Small intestine (tissue), 7 donors: ENCODE data around the gene MIPOL1. TPM values are rescaled to one million over a fixed set of nuclear protein-coding genes. Genes with fewer than 3 reads are reported as not detected.
"Not testable (repeated sequence)": the region's sequence is repeated elsewhere in the genome, so short reads cannot be mapped to it uniquely, and the experiment has no call there.

ENCODE experiments used
- DNase-seq, 2 donors: peaks; one replicate each; pipeline versions ENCODE4 v3.0.0 to v3.0.0-alpha.2; 2013
- FAIRE-seq: peaks from 2 replicates; lab custom pipeline; 2012; peaks lifted over from hg19 to GRCh38; lab: Jason Lieb, UNC
- H3K27ac ChIP-seq, 3 donors: one replicate each; pipeline ENCODE4 v1.5.1; 2013; ENCODE audit warnings: low read length in 2 of 3, mild to moderate bottlenecking in 2 of 3, control low read depth in 1 of 3, inconsistent platforms in 1 of 3, low read depth in 1 of 3, moderate library complexity in 1 of 3
- H3K27me3 ChIP-seq, 3 donors: one replicate each; pipeline ENCODE4 v1.6.1; 2013; ENCODE audit warnings: low read length in 3 of 3, inconsistent platforms in 1 of 3; ENCODE audit not compliant: control insufficient read depth in 3 of 3, insufficient read depth in 3 of 3
- H3K36me3 ChIP-seq, 3 donors: one replicate each; pipeline ENCODE4 v1.6.1; 2013; ENCODE audit warnings: low read length in 3 of 3, inconsistent platforms in 1 of 3, low read depth in 1 of 3, mild to moderate bottlenecking in 1 of 3, moderate library complexity in 1 of 3; ENCODE audit not compliant: control insufficient read depth in 3 of 3, insufficient read depth in 2 of 3
- H3K4me1 ChIP-seq, 3 donors: one replicate each; pipeline ENCODE4 v1.6.1; 2013; ENCODE audit warnings: low read length in 2 of 3, inconsistent platforms in 1 of 3, low read depth in 1 of 3, mild to moderate bottlenecking in 1 of 3, moderate library complexity in 1 of 3; ENCODE audit not compliant: control insufficient read depth in 3 of 3, insufficient read depth in 2 of 3
- H3K4me3 ChIP-seq, 3 donors: one replicate each; pipeline ENCODE4 v1.5.1; 2013; ENCODE audit warnings: low read length in 3 of 3, control low read depth in 1 of 3, inconsistent platforms in 1 of 3, low read depth in 1 of 3, mild to moderate bottlenecking in 1 of 3, moderate library complexity in 1 of 3
- H3K9me3 ChIP-seq, 2 donors: one replicate each; pipeline ENCODE4 v1.6.1; 2013; ENCODE audit warnings: low read depth in 1 of 2, low read length in 1 of 2; ENCODE audit not compliant: control insufficient read depth in 2 of 2, insufficient read depth in 1 of 2
- WGBS, 3 donors: extraction: QIAGEN DNeasy Blood & Tissue Kit; methylation state at CpG; one replicate each; pipeline ENCODE4 v1.1.7; 2013; 5-methylcytosine and 5-hydroxymethylcytosine counted together
- polyA plus RNA-seq, 4 donors: library from polyadenylated mRNA; stranded (reverse) in 3 of 4; unstranded in 1 of 4; fragments of 200-250 nt in 3 of 4; fragments of 120-200 nt in 1 of 4; gene quantifications; one replicate each; pipeline versions ENCODE4 v1.2.1 to v1.2.3, GENCODE V29; 2013
- donor health status: healthy with polysubstance abuse.
- donor health status: control.
- donor health status: control.
- donor health status: Bipolar disorder and iron deficiency.
- donor health status: healthy.

MIPOL1 gene
- polyA plus RNA-seq, 4 donors, result 0.45 to 9.2 (median 2.3) TPM

GRCh38 chr14:37225668-37226067 lies 27.9 kb downstream of the MIPOL1 start:
- not testable (repeated sequence) for H3K27me3 ChIP-seq, H3K4me3 ChIP-seq, H3K27ac ChIP-seq, H3K4me1 ChIP-seq, DNase-seq, FAIRE-seq, H3K36me3 ChIP-seq
- WGBS, 3 donors, result 92 to 97% (median 96%) methylated on average over 4 of the region's 4 CpGs
- peaks cover 0 to 33% of the 10 kb centered on the region in 2 donors for H3K9me3 ChIP-seq

DNA sequence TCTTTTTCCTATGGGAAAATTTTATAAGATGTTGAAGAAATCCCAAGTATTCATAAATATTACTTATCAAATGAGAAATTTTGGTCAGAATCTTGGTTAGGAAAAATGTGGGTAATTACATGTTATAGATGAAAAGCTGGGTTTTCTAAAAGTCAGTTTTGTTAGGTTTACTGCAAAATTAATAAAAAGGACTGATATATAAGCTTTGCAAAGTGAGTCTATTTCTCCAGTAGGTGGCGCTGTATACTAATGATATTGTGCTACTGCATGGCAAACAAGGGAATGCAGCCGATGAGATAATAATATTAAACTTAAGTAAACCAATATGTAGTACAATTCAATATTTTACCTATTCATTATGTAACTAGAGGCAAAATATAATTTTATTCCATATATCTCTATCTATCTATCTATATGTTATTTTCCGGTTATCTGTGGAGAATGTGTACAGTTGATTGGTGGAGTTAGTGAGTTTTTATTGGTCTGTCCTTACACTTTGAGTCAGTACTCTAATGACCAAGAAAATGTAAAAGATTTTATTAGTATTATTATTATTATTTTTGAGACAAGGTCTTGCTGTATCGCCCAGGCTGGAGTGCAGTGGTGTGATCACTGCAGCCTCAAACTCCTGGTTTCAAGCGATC lies 32.9 kb downstream of the MIPOL1 start:
- no peak overlapping the region for H3K4me3 ChIP-seq
- peaks cover 0 to 7% of the 10 kb centered on the region in 2 donors for H3K9me3 ChIP-seq
- H3K36me3 ChIP-seq, result no peaks in the 10 kb centered on the region
- H3K27ac ChIP-seq, result no peak overlapping the region
- FAIRE-seq, result peak; percentile 39
- WGBS, 3 donors, result 57 to 59% (median 58%) methylated on average over 5 of the region's 5 CpGs
- no peaks in the 10 kb centered on the region for H3K4me1 ChIP-seq
- DNase-seq, result peak; percentile 62 to 68
- H3K27me3 ChIP-seq, result no peaks in the 10 kb centered on the region

DNA sequence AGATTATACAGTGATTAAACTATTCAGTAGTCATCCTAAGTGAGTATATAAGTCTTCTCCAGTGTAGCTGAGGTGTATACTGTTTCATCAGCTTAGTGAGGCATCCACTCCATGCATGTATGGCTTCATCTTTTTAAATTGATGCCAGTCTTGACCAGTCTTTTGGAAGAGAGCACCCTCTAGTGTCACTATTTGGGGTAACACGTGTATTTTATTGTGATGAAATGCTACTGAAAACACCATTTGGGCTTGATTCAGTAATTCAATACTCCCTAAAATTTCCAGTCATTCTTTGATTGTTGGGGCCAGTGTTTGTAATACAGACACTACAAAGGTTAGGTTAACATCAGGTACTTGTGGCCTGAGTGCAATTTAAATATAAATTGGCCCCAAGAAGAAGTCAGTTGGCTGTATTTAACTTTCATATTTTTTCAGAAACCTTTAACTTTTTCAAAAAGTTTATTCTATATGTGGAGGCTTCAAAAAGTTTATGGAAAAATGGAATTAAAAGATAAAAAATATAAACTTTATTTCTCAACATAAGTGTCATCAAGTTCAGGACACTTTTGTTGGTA lies 35.3 kb downstream of the MIPOL1 start:
- no peak overlapping the region for H3K4me3 ChIP-seq
- DNase-seq, result peak; percentile 50 to 59
- H3K27ac ChIP-seq, result no peak overlapping the region
- H3K4me1 ChIP-seq, result no peaks in the 10 kb centered on the region
- 0 to 13% (median 0%) methylated on average over 1 of the region's 1 CpG for WGBS, 3 donors
- no peaks in the 10 kb centered on the region for H3K36me3 ChIP-seq
- no peak for FAIRE-seq
- no peaks in the 10 kb centered on the region for H3K9me3 ChIP-seq
- H3K27me3 ChIP-seq, result no peaks in the 10 kb centered on the region

- no peaks in the 10 kb centered on the region for H3K4me1 ChIP-seq
- no peaks in the 10 kb centered on the region for H3K36me3 ChIP-seq
- H3K27me3 ChIP-seq, result no peaks in the 10 kb centered on the region
- FAIRE-seq (no peak), DNase-seq (no peak)
- H3K27ac ChIP-seq, result no peak overlapping the region
- no peak overlapping the region for H3K4me3 ChIP-seq
- 78 to 92% (median 87%) methylated on average over 3 of the region's 3 CpGs for WGBS, 3 donors
- no peaks in the 10 kb centered on the region for H3K9me3 ChIP-seq
Observed at GRCh38 chr14:37234222-37234621, 36.5 kb downstream of the MIPOL1 start.

GRCh38 chr14:37236044-37236443 lies 38.3 kb downstream of the MIPOL1 start:
- not testable (repeated sequence) for H3K27ac ChIP-seq, H3K36me3 ChIP-seq

GRCh38 chr14:37237094-37237493 lies 39.4 kb downstream of the MIPOL1 start:
- Histone ChIP-seq H3K4me3 (no peak overlapping the region), H3K36me3 (no peaks in the 10 kb centered on the region), H3K4me1 (no peaks in the 10 kb centered on the region), H3K9me3 (no peaks in the 10 kb centered on the region), H3K27me3 (no peaks in the 10 kb centered on the region), H3K27ac (no peak overlapping the region)
- FAIRE-seq (no peak), DNase-seq (no peak)

More at GRCh38 chr14:37236044-37236443, 38.3 kb downstream of the MIPOL1 start:
- H3K4me3 ChIP-seq, H3K4me1 ChIP-seq, H3K27me3 ChIP-seq, DNase-seq, FAIRE-seq, H3K9me3 ChIP-seq: not testable (repeated sequence)
- 92 to 99% (median 94%) methylated on average over 4 of the region's 4 CpGs for WGBS, 3 donors

GRCh38 chr14:37237735-37238200 lies 40.0 kb downstream of the MIPOL1 start:
- H3K27ac ChIP-seq, result no peak overlapping the region
- DNase-seq (no peak), FAIRE-seq (no peak)
- 54 to 74% (median 62%) methylated on average over 5 of the region's 5 CpGs for WGBS, 3 donors
- H3K4me3 ChIP-seq, result no peak overlapping the region
- H3K36me3 ChIP-seq, result no peaks in the 10 kb centered on the region
- no peaks in the 10 kb centered on the region for H3K27me3 ChIP-seq
- no peaks in the 10 kb centered on the region for H3K9me3 ChIP-seq
- H3K4me1 ChIP-seq, result no peaks in the 10 kb centered on the region

DNA sequence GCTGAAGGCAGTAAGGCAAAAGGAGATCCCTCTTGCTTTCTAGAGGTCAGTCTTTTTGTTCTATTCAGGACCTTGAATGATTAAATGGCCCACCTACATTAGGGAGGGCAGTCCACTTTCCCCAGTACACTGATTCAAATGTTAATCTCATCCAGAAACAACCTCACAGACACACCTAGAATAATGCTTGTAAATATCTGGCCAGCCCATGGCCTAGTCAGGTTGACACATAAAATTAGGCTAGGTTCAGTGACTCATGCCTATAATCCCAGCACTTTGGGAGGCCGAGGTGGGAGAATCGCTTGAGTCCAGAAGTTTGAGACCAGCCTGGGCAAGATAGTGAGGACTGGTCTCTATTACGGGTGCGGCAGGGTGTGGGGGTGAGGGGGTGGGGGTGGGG lies 43.5 kb downstream of the MIPOL1 start:
- no peaks in the 10 kb centered on the region for H3K27me3 ChIP-seq
- DNase-seq, result no peak
- FAIRE-seq, result no peak
- H3K9me3 ChIP-seq, result no peaks in the 10 kb centered on the region
- no peak overlapping the region for H3K4me3 ChIP-seq
- WGBS, 3 donors, result 76 to 94% (median 87%) methylated on average over 4 of the region's 4 CpGs
- peaks cover 0 to 2% (median 0%) of the 10 kb centered on the region in 3 donors for H3K4me1 ChIP-seq
- H3K27ac ChIP-seq, result no peak overlapping the region
- H3K36me3 ChIP-seq, result no peaks in the 10 kb centered on the region
